ENCODE measurements around the gene COL23A1.
"Not testable (repeated sequence)": the region's sequence is repeated elsewhere in the genome, so short reads cannot be mapped to it uniquely, and the experiment has no call there.

COL23A1 gene

DNA sequence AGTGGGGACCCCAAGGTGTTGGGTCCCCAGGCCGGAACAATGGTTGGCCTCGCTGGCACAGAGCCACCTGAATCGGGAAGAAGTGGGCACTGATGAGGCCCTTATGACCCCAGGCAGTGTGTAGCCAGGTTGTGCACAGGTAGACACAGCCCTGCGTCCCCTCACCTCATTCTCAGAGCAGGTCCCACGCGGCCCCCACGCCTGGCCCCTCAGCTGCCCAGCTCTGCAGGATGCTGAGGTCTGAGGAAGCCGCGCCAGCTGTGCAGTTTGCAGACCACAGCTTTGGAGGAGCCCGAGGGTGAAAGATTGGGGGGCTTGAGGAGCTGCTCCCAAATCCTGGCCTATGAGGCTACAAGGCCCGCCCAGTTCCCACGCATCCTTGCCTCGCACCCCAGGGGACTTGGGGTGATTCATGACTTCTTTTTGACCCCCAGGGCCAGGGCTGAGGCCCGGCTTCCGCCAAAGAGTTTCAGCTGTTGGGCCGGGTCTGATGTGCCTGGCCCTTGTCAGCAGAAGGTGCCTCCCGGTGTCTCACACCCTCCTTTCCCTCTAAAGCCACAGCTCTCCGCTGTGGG is 269.8 kb downstream of the COL23A1 start:
- no peak for DNase-seq (ENCODE audit: low read depth)

DNA sequence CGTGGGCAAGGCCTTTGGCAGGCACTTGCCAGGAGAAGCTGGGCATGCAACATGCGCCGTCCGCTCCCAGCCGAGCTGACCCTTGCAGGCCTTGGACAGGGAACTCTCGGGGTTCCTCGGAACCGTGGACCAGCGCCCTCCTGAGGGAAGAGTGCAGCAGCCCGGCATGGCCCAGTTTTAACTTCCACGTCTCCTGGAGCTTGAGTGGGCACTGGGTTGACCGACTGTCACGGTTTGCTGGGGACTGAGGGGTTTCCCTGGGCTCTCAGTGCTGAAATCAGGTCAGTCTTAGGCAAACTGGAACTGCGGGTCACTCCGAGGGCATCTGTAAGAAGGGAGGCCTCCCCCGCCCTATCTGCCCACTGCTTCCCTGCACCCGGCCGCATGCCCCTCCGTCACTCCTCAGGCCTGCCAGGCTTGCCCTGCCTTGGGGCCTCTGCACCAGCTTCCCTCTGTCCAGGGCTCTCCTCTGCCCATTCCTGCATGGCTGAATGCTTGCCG is 270.6 kb downstream of the COL23A1 start:
- no peak for DNase-seq (ENCODE audit: low read depth)

DNA sequence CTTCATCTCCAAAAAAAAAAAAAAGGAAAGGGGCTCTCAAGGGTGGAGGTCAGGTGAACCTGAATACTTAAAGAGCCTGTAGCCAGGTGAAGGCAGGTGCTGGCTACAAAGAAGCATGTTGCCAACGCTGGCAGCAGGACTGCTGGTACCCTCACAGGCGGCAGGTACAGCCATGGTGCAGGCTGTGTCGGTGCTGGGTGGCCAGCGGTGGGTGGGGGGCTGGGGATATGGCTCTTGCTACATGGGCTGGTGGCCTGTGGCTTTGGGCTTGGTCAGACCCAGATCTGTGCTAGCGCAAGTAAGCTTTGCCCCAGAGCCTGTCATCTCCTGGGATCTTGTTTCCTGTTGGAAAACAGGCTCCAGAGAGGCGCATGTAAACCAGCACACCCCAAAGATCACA is 271.3 kb downstream of the COL23A1 start:
- DNase-seq (ENCODE audit: low read depth) = no peak

DNA sequence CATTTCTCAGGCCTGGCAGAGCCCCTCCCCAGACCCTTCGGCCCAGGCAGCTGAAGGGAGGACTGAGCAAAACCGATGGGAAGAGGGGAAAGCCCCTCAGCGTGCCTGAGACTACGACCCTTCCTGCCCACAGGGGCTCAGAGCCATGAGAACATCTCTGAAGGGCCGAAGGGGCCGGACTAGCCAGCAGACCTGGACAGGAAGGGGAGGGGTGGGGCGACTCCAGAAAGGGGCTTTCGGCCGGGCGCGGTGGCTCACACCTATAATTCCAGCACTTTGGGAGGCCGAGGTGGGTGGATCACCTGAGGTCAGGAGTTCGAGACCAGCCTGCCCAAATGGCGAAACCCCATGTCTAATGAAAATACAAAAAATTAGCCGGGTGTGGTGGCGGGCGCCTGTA is 271.8 kb downstream of the COL23A1 start:
- DNase-seq (ENCODE audit: low read depth) = no peak

DNA sequence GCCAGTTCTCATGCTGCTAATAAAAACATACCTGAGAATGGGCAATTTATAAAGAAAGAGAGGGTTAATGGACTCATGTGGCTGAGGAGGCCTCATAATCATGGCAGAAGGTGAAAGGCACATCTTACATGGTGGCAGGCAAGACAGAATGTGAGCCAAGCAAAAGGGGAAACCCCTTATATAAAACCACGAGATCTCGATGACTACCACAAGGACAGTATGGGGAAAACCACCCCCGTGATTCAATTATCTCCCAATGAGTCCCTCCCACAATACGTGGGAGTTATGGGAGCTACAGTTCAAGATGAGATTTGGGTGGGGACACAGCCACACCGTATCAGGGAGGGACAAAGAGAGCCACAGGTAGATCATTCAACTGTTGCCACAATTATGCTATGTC is 272.5 kb downstream of the COL23A1 start:
- not testable (repeated sequence) for DNase-seq (ENCODE audit: low read depth)

DNA sequence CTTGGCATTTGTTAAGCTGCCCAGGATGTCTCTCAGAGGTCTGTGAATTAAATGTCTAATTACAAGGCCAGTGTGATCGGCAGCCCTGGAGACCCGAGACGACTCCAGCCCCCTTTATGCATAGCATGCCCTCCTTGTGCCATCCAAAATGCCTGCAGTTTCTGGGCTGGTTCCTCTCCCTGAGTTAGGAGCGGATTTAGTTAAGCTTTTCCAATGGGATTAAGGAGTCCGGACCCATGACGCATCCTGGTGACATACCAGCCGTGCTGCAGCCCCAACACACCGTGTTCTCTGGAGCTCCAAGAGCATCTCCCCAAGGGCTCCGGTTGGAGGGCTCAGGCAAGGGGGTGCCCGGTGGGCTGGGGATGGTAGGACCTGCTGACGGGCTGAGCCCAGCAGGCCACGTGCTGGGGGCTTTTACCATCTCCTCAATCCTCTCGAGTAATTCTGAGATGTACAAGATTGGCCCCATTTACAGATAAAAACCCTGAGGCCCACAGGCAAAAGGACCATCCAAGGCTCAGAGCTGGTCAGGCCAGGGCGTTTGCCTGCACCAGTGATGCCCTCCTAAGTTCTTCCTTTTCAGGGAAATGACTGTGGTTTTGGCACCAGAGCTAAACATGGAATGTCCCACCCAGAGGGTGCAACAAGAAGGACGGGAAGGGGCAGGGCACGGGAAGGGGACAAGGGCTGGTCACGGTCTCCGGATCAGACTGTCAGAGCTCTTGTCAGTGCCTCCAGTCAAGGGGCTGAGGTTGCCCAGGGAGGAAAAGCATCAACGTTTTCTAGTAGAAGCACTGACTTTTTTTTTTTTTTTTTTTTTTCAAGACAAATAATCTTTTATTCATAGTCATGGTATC is 275.0 kb downstream of the COL23A1 start:
- no peak for DNase-seq (ENCODE audit: low read depth)

DNA sequence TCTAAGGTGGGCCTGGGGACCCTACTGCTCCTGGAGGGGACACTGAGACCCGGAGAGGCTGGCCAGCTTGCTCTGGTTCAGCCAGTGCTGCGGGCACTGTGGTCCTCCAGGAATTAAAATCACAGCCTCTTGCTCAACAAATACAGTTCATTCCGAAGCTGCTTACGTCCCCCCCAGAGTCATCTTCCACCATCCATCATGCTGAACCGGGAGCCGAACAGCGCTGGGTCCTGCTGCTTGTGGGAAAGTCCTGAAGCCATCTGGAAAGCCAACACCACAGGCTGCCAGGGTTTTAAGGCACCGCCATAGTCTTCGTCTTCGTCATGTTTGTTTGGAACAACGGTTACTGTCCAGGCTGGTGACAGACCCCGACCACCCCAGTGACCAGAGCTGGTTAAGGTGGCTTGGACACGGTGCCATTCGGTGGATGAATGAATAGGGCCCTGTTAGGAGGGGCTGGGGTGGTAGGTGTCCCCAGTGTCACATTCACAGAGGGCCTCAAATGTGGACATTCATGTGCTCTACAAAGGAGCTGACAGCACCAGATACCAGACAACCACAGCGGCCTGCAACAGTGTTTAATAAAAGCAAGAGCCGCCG is 276.0 kb downstream of the COL23A1 start:
- no peak for DNase-seq (ENCODE audit: low read depth)

DNA sequence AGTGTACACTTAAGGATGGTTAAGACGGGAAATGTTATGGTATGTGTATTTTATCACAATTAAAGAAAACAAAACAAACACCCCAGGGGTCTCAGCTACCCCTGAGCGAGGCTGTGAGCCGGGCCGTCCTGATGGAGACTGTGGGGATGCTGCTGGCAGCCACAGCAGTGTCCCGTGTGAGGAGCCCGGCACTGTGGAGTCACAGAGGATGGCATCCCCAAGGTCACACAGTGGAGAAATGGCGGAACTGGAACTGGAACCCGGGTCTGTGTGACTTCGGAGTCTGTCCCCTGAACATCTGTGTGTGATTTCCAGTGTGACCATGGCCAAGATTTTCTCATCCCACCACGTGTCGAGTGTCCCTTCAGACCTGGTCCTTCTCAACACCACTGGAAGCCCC is 276.9 kb downstream of the COL23A1 start:
- no peak for DNase-seq (ENCODE audit: low read depth)

DNA sequence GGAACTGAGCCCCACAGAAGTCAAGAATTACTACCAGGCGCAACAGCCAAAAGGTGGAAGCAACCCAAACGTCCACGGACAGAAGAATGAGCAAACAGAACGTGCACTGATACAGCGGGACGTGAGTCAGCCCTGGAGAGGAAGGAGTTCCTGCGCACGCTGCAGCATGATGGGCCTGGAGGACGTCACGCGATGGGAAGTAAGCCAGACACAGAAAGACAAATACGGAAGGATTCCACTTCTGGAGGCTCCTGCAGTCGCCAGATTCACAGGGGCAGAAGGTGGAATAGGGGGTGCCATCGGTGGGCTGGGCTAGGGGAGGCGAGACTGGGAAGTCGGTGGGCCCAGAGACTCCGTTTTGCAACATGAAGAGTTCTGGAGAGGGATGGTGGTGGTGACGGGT is 277.3 kb downstream of the COL23A1 start:
- DNase-seq (ENCODE audit: low read depth) = no peak

DNA sequence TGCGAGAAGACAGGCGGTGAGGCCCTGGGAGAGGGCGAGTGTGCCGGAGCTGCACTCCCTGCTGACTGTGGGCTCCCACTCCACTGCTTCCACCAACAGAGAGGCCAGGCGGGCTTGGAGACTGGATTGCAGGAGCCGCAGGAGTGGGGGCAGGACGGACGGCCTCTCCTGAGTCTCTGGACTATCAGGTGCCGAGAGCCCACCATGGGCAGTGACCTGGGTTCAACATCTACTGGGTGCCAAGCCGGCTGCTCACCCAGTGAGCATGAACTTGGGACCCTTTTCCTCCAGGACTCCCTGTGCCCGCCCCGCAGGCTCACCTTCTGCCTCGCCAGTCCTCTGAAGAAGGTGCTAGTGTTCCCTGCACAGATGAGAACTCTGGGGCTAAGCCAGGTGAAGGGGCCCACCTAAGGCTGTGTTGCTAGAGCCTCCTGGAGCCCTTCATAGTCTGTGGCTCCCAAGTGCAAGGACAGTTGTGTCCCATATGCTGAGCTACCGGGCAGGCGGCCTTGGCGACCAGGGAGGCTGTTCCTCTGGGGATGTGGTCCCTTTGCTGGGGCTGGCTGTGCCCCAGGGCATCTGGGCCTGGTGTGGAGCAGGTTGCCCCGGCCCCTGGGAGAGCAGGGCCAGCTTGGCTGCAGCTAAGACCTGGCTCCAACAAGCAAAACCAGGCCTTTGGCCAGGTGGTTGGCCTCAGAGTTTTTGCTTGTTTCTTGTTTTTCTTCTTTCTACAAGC is 279.9 kb downstream of the COL23A1 start:
- no peak for DNase-seq (ENCODE audit: low read depth)

DNA sequence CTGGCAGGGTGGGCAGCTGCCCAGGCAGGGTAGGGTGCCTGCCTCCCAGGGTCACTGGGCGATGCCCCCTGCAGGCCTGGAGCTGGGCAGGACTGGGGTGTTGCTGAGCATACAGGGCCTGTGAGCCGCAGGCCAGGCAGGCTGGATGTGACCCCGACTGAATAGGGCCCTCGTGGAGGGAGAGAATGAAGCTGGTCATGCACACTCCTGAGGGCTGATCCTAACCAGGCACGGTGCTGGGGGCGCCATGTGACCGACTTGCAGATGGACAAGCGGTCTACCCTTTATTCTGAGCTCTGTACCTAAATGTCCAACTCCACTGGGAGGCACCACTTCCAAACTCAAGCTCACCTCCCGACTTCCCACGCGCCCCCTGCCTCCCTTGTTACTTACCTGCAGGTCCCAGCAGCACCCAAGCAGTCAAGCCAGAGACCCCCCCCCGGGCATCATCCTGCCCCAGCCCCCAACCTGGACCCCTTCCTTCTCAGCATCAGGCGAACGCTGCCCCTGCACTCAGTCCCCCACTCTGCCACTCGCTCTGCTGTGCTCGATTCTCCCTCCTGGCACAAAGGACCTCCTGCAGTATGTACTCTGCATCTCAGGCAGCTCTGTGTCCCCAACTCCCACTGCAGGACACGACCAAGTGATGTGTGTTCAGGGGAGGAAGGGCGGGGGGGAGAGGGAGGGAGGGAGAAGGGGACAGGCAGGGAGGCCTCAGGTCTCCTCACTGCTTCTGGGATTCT is 280.8 kb downstream of the COL23A1 start:
- no peak for DNase-seq (ENCODE audit: low read depth)

DNA sequence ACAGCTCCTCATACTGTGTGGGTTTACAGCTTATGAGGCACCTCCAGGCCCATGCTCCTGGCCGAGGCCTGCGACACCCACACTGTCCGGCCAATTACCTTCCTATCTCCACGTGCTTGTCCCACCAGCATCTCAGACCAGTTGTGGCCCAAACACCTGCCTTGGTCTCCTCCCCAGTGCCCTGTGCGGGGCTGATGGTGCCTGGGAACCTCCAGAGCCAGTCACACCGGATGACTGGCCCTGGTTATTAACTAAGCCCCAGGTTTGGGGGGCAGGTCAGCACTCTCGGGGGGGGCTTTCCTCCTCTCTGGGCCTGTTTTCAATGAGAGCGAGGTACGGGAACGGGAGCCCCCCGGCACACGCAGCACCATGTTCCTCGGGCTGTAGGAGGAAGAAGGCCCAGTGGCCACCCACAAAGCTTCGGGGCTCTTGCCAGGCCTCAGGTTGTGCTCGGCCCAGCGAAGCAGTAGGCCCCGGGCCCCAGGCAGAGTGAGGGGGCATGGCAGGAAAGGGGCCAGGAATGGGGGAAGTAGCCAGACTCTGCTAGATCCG is 281.6 kb downstream of the COL23A1 start:
- DNase-seq (ENCODE audit: low read depth) = no peak

DNA sequence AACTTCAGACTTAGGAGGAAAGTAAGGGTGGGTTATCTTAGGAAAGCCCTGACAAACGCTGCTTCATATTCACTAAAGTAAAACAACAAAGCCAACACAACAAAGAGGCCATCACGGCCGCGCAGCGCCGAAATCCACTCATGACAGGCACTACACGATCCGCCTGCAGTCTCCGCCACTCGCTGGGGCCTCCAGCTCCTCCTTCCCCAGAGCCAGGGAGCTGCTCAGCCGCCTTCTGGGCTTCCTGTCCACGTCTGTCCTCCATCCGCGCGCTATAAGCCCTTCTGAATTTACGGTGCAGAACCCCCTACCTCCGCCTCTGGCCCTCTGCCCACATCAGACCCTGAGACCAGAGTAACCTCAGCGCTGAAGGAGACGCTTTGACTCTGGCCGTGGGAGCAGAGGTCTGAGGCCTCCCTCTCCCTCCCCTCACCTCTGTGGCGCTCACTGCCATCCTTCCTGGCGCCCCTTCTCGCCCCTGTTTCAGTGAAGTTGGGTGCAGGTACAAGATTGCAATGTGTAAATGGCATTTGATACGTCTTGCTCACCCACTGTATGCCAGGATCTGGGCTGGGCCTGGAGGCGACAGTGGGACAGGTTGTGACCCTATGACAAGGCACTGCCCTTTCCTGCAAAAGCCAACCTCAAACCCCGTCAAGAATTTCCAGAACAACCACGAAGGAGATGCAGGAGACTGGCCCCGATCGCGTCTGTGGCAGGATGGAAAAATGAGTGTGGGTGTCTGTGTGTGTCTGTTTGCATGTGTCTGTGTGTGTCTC is 282.7 kb downstream of the COL23A1 start:
- no peak for DNase-seq (ENCODE audit: low read depth)

DNA sequence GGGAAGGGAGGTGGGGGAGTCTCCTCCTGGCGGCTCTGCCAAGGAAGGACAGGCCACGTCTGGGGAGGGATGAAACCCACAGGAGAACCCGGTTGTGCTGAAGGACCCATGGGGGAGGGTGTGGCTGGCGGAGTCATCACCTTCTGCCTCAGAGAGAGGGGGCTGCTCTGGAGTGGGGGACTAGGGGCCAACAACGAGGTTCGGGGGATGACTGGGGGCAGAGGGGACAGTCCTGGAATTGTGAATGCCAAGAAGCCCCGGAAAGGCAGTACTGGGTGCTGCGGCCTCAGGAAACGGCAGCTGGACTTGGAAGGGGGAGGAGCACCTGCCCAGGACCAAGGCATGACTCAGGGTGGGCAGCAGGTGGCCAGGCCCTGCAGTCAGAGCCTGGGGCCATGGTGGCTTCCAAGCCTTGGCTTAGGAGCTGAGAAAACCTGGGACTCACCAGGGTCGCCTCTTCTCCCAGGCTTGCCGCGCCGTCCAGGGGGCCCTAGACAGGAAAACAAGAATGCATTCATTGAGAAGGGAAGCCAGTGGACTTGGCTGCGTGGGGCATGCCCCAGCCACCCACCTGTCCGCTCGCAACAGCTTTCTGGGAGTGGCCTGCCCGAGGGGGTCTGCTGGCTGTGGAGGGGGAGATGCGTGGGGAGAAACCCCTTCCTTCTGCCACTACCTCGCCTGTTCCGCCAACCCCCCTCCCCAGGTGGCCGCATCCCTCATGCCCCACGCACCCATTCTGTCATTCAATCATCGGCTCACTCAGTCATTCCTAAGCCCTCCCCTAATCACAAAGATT is 283.6 kb downstream of the COL23A1 start:
- DNase-seq (ENCODE audit: low read depth) = no peak

DNA sequence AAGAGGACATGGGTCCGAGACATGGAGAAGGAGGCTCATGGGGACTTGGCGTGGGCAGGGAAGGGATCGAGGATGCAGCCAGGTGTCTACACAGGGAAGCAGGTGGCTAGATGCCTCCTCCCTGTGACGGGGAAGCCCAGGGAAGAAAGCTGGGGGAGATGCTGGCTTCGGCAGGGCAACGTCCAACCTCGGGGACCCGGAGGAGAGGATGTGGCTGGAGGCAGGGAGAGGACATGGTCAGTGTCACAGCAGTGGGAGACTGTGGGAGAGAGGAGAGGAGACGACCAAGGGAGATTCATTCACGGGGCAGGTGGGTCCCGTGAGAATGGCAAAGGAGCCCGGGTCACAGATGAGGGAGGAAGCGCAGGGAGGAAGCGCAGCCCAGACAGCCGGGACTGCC is 284.4 kb downstream of the COL23A1 start:
- no peak for DNase-seq (ENCODE audit: low read depth)

DNA sequence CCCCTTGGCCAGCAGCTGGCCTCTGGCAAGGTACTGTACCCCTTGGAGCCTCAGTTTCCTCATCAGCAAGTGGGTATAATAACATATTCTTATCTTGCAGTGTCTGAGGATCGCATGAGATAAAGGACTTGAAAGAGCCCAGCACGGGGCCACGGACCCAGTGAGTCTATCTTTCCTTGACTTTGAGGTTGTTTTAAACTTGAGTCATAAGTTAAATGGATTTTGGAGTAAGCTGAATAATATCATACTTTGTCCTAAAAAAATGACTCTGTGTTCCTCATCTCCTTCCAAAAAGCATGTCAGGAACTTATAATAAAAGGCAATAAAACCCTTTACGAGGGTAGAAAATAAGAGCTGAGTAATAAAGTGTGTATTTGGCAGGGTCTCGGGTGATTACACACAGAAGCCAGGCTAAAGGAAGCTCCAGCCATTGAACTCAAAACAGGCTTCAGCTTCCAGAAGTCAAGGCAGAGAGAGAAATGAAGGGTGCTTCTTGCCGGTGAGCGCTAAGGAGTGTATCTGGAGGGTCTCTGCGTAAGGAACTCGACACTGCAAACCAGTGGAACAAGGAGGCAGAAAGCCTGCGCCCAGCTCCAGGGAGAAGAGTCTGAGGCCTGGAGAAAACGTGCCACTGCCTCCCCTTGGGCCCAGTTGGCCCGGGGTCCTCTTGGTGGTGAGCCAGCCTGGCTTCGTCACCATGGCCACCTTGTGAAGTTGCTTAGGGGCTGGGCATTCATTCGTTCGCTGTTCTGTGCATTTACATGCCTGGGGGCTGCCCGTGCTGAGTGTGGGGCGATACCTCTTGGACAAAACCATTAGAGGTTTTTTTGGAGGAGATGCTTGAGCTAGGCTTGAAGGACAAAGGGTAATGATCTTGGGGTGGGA is 285.2 kb downstream of the COL23A1 start:
- peak; percentile 54 for DNase-seq (ENCODE audit: low read depth)

DNA sequence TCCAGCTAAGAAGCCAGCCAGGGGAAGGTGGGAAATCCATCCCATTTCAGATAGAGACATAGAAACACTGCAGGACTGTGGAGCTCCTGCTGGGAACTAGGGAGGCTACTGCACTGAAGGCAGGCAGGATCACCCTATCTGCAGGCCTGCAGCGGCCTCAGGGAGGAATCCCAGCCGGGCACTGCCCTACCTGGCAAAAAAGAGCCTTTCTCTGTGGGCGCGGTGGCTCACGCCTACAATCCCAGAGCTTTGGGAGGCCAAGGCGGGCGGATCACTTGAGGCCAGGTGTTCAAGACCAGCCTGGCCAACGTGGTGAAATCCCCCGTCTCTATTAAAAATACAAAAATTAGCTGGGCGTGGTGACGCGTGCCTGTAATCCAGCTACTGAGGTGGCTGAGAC is 286.2 kb downstream of the COL23A1 start:
- DNase-seq (ENCODE audit: low read depth) = no peak

DNA sequence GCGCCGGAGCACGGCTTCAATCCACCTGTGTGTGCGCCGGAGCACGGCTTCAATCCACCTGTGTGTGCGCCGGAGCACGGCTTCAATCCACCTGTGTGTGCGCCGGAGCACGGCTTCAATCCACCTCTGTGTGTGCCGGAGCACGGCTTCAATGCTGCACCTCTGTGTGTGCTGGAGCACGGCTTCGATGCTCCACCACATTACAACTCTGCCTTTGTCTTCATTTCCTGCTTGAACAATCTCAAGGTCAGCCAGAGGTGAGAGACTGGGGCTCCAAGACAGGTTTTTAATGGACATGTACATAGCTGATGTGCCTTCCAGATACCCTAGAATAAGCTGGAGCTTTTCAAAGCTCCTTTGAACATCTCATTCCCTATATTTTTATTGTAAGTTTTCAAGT is 287.9 kb downstream of the COL23A1 start:
- not testable (repeated sequence) for DNase-seq (ENCODE audit: low read depth)

DNA sequence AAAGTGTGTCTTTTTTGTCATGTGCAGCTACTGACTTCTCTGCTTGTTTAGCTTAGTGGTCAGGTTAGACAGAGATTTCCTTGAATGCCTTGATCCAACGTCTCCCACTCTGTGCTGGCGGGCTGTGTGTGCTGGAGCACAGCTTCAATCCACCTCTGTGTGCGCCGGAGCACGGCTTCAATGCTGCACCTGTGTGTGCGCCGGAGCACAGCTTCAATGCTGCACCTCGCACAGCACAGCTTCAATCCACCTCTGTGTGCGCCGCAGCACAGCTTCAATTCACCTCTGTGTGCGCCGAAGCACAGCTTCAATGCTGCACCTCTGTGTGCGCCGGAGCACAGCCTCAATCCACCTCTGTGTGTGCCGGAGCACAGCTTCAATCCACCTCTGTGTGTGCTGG is 288.6 kb downstream of the COL23A1 start:
- DNase-seq (ENCODE audit: low read depth) = no peak

Measured in GM04503 (cell line).